Measurements from ENCODE around the gene TLE1.

DNA sequence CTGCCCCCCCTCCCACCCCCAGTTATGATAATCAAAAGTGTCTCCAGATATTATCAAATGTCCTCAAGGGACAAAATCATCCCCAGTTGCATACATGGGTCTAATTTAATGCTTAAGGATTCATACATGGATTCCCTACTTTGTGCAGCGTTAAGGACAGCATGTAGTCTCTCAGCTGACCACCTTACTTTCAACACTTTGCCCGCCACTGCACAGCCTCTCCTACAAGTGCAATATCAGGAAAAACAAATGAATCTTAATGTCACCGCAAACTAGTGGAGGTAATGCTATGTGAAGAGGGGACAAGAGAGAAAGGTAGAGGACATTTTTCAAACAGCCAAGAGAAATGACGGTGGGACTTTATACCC lies 78.6 kb downstream of the TLE1 start:
- TF ChIP-seq CTCF (IDR thresholded peaks at IDR 0.05) (no peak), POLR2AphosphoS5 (IDR thresholded peaks at IDR 0.05) (no peak)

Measured in stomach (tissue), 4 donors.